Stomach smooth muscle (tissue), 2 donors: ENCODE data around the gene SOX13.
A peak's percentile ranks its signal among the peaks of the same experiment; 100 is the strongest.

Experiments
- H3K27ac ChIP-seq: one replicate; pipeline ENCODE4 v1.7.0; 2013; ENCODE audit warnings: mild to moderate bottlenecking, low read length, inconsistent platforms
- H3K27me3 ChIP-seq, 2 donors: one replicate each; pipeline ENCODE4 v1.7.0; 2013; ENCODE audit warnings: low read length in 2 of 2; ENCODE audit not compliant: insufficient read depth in 2 of 2, control insufficient read depth in 1 of 2
- H3K36me3 ChIP-seq, 2 donors: one replicate each; pipeline ENCODE4 v1.7.0; 2013; ENCODE audit warnings: low read length in 2 of 2; ENCODE audit not compliant: control insufficient read depth in 2 of 2, insufficient read depth in 2 of 2
- H3K4me1 ChIP-seq: one replicate; pipeline ENCODE4 v1.7.0; 2013; ENCODE audit warnings: low read length; ENCODE audit not compliant: control insufficient read depth, insufficient read depth
- H3K4me3 ChIP-seq, 2 donors: one replicate each; pipeline ENCODE4 v1.7.0; 2013; ENCODE audit warnings: low read length in 2 of 2
- H3K9ac ChIP-seq, 2 donors: one replicate each; pipeline ENCODE4 v1.7.0; 2013; ENCODE audit warnings: low read length in 2 of 2, mild to moderate bottlenecking in 1 of 2
- H3K9me3 ChIP-seq, 2 donors: one replicate each; pipeline ENCODE4 v1.7.0; 2013; ENCODE audit warnings: low read length in 2 of 2; ENCODE audit not compliant: control insufficient read depth in 2 of 2
- donor health status: healthy.
- donor health status: Pancreatic carcinoma.

Gene SOX13

DNA sequence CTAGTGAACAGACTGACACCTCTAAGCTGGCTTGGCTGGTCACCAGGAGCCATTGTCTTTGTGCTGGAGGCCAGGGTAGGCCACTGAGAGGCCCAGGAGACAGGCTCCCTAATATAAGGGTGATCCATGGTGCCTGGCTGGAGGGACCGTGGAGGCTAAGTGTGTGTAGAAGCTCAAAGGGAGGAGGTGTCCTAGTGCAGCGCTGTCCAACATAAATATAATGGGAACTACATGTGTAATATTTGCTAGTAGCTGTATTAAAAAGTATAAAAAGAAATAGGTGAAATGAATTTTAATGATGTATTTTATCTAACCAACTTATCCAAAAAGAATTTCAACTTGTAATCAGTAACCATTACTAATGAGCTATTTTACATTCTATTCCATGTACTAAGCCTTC lies 35.0 kb downstream of the SOX13 start:
- H3K36me3 ChIP-seq = no peaks in the 10 kb centered on the region
- H3K9ac ChIP-seq = no peak overlapping the region
- no peaks in the 10 kb centered on the region for H3K27me3 ChIP-seq
- no peak overlapping the region for H3K4me3 ChIP-seq
- H3K4me1 ChIP-seq = peaks cover 18% of the 10 kb centered on the region
- H3K9me3 ChIP-seq = no peaks in the 10 kb centered on the region
- no peak overlapping the region for H3K27ac ChIP-seq

- Histone ChIP-seq H3K9ac (no peak overlapping the region), H3K27ac (no peak overlapping the region), H3K27me3 (no peaks in the 10 kb centered on the region), H3K4me3 (peak overlapping the region in 1 of 2 donors; percentile 15), H3K36me3 (no peaks in the 10 kb centered on the region), H3K4me1 (peaks cover 16% of the 10 kb centered on the region), H3K9me3 (no peaks in the 10 kb centered on the region)
Measured at GRCh38 chr1:204108312-204109141, 35.6 kb downstream of the SOX13 start.

GRCh38 chr1:204110894-204111633 lies 38.1 kb downstream of the SOX13 start:
- H3K4me1 ChIP-seq = peaks cover 12% of the 10 kb centered on the region

DNA sequence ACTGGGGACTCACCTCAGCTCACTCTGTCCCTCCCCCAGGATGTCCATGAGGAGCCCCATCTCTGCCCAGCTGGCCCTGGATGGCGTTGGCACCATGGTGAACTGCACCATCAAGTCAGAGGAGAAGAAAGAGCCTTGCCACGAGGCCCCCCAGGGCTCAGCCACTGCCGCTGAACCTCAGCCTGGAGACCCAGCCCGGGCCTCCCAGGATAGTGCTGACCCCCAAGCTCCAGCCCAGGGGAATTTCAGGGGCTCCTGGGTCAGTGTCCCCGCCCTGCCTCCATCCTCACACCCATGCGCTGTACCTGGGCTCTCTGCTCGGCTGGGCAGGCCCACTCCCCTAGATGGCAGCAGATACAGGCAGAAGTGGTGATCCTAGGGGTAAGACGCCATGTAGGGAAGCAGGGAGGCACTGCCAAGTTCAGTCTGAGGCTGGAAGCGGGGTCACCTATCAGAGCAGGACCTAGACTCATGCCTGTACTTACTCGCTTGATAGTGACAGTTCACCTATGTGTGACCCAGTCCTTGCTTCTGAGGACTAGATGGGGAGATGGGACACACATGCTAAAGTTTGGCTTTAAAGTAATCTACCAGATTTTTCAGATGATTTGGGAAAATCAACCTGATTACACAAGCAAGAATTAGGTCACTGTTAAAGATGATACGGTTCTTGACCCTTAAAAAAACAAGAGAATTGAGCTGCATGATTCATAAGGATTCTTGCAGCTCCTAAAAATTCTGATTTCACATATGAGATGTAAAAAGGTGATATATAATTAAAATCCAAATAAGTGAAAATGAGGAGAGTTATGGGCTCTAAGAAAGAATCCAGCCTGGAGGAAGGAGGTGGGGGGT lies 40.2 kb downstream of the SOX13 start:
- Histone ChIP-seq H3K27ac (no peak overlapping the region), H3K9ac (no peak overlapping the region), H3K36me3 (peaks cover 0 to 3% of the 10 kb centered on the region in 2 donors), H3K4me1 (peaks cover 7% of the 10 kb centered on the region), H3K4me3 (no peak overlapping the region), H3K27me3 (no peaks in the 10 kb centered on the region), H3K9me3 (no peaks in the 10 kb centered on the region)

More at GRCh38 chr1:204110894-204111633, 38.1 kb downstream of the SOX13 start:
- Histone ChIP-seq H3K9ac (no peak overlapping the region), H3K9me3 (no peaks in the 10 kb centered on the region), H3K27me3 (no peaks in the 10 kb centered on the region), H3K36me3 (no peaks in the 10 kb centered on the region), H3K27ac (no peak overlapping the region), H3K4me3 (no peak overlapping the region)

- Histone ChIP-seq H3K27ac (no peak overlapping the region), H3K4me1 (peaks cover 7% of the 10 kb centered on the region), H3K4me3 (no peak overlapping the region), H3K9ac (no peak overlapping the region), H3K9me3 (no peaks in the 10 kb centered on the region), H3K27me3 (no peaks in the 10 kb centered on the region), H3K36me3 (peaks cover 0 to 7% of the 10 kb centered on the region in 2 donors)
Measured at GRCh38 chr1:204113896-204114295, 41.0 kb downstream of the SOX13 start.

DNA sequence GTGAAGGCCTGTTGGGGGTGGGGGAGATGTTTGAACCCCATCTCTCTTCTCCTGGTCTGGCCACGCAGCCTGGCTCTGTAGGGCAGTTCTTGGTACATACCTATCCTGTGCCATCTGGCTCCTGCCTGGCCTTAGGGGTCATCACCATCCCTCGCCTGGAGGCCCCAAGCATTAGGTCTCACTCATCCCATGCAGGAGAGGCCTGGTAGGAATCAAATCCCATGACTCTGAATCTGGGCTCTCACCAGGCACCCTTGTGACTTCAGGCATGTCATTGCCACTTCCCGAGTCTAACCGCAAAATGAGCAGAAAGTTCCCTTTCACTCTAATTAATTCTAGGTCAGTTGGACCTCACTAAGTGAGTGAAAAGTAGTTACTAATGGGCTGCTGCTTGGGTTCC lies 41.7 kb downstream of the SOX13 start:
- Histone ChIP-seq H3K9me3 (no peaks in the 10 kb centered on the region), H3K4me1 (peaks cover 7% of the 10 kb centered on the region), H3K36me3 (peaks cover 0 to 8% of the 10 kb centered on the region in 2 donors), H3K4me3 (no peak overlapping the region), H3K9ac (no peak overlapping the region), H3K27ac (no peak overlapping the region), H3K27me3 (no peaks in the 10 kb centered on the region)

DNA sequence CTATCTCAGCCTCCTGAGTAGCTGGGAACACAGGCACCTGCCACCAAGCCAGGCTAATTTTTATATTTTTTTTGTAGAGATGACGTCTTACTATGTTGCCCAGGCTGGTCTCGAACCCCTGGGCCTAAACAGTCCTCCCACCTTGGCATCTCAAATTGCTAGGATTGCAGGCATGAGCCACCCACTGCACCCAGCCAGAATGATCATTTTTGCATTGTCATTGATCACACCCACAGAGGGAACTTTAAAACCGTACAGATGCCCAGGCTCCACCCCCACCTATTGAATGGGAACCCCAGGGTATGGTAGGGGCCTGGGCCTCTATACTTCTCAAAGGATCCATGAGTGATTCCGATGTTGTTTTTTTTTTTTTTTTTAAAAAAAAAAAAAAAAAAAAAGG lies 42.2 kb downstream of the SOX13 start:
- Histone ChIP-seq H3K36me3 (peaks cover 0 to 8% of the 10 kb centered on the region in 2 donors), H3K4me1 (peaks cover 7% of the 10 kb centered on the region), H3K9ac (no peak overlapping the region), H3K27ac (no peak overlapping the region), H3K4me3 (no peak overlapping the region), H3K27me3 (no peaks in the 10 kb centered on the region), H3K9me3 (no peaks in the 10 kb centered on the region)

DNA sequence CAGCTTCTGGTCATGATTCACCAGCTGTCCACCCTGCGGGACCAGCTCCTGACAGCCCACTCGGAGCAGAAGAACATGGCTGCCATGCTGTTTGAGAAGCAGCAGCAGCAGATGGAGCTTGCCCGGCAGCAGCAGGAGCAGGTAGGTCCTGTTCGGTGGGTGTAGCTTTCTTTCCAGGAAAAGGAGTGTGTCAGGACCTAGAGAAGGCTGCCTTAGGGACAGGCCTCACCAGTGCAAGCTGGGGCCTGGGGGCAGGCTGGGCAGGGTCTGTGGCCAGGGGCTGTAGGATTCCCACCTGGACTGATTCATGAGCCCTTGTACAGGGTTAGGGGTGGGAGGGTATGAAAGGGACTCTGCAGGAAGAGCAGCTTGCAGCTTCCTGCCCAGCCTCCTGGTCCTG lies 43.6 kb downstream of the SOX13 start:
- Histone ChIP-seq H3K27ac (no peak overlapping the region), H3K9ac (no peak overlapping the region), H3K36me3 (peaks cover 0 to 10% of the 10 kb centered on the region in 2 donors), H3K4me3 (no peak overlapping the region), H3K4me1 (peaks cover 3% of the 10 kb centered on the region), H3K9me3 (no peaks in the 10 kb centered on the region), H3K27me3 (no peaks in the 10 kb centered on the region)

- peaks cover 0 to 2% of the 10 kb centered on the region in 2 donors for H3K27me3 ChIP-seq
- no peak overlapping the region for H3K27ac ChIP-seq
- no peak overlapping the region for H3K4me3 ChIP-seq
- H3K4me1 ChIP-seq = peaks cover 5% of the 10 kb centered on the region
- H3K9ac ChIP-seq = no peak overlapping the region
- H3K36me3 ChIP-seq = peaks cover 0 to 13% of the 10 kb centered on the region in 2 donors
- no peaks in the 10 kb centered on the region for H3K9me3 ChIP-seq
Measured at GRCh38 chr1:204121840-204122555, 49.1 kb downstream of the SOX13 start.

DNA sequence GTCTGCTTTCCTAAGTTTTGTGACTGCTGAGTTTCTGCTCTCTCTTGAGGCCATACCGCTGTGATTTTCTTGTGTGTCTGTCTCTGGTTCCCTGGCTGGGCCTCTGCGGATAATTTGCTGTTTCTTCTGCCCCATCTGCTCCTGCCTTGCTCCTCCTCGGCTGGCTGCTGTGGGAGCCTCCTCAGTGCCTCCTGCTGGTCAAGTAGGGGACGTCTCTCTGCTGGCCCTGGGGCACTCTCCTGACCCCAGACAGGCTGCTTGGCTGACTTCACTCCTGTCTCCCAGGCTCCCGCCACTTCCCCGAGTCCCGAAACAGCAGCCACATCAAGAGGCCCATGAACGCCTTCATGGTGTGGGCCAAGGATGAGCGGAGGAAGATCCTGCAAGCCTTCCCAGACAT lies 50.5 kb downstream of the SOX13 start:
- Histone ChIP-seq H3K27me3 (peaks cover 0 to 2% of the 10 kb centered on the region in 2 donors), H3K9me3 (no peaks in the 10 kb centered on the region), H3K4me3 (no peak overlapping the region), H3K27ac (no peak overlapping the region), H3K9ac (no peak overlapping the region), H3K36me3 (peaks cover 0 to 13% of the 10 kb centered on the region in 2 donors), H3K4me1 (peaks cover 8% of the 10 kb centered on the region)
